ENCODE measurements around the gene EPS8L3.

- TF ChIP-seq POLR2A (IDR thresholded peaks at IDR 0.05) (no peak), CTCF (IDR thresholded peaks at IDR 0.05) (peak; percentile 74 to 97 (median 92))
Measured at GRCh38 chr1:109773203-109773899, 9.6 kb upstream of the EPS8L3 start.
